HEK293 (cell line): ENCODE results near the gene SAFB.

ENCODE experiments used
- CTCF ChIA-PET: fragments of 350-600 bp; formaldehyde crosslinking; extraction: SDS; loops from one replicate; lab custom pipeline; 2021; ENCODE audit warnings: antibody characterized with exemption; lab: Yijun Ruan, JAX
- POLR2A ChIA-PET: fragments of 300-600 bp; formaldehyde crosslinking; extraction: SDS; loops from one replicate; lab custom pipeline; 2020; ENCODE audit warnings: antibody characterized with exemption, inconsistent platforms; lab: Yijun Ruan, JAX
- H3K27ac ChIP-seq: fragments of 200-500 bp; sonication (Bioruptor generic); 2 replicates; pipeline ENCODE4 v1.5.1; 2014; ENCODE audit warnings: low read depth, low read length, control low read depth, inconsistent platforms; ENCODE audit errors: extremely low read depth
- H3K36me3 ChIP-seq, 2 experiments: fragments of 200-500 bp in 1 of 2; sonication (Bioruptor generic) in 1 of 2; 1 replicate in 1 of 2; 2 replicates in 1 of 2; pipeline ENCODE4 v1.5.1; 2014 to 2017; ENCODE audit warnings: inconsistent platforms in 2 of 2, low read length in 2 of 2; ENCODE audit not compliant: control insufficient read depth in 2 of 2, insufficient read depth in 1 of 2
- H3K4me1 ChIP-seq: fragments of 200-500 bp; sonication (Bioruptor generic); 2 replicates; pipeline ENCODE4 v1.5.1; 2014; ENCODE audit warnings: mild to moderate bottlenecking, low read length, inconsistent platforms; ENCODE audit not compliant: control insufficient read depth, insufficient read depth
- H3K4me3 ChIP-seq: 2 replicates; pipeline ENCODE4 v1.5.1; 2011; ENCODE audit warnings: low read depth, mild to moderate bottlenecking, control low read depth, low read length, moderate library complexity
- H3K9me3 ChIP-seq: fragments of 200-500 bp; sonication (Bioruptor generic); 2 replicates; pipeline ENCODE4 v1.5.1; 2014; ENCODE audit warnings: low read depth, low read length, inconsistent platforms; ENCODE audit not compliant: control insufficient read depth, insufficient read depth
- BCL11B ChIP-seq: fragments of 450-650 bp; formaldehyde crosslinking; IDR thresholded peaks from 2 replicates; pipeline ENCODE4 v1.5.1; 2016; ENCODE audit warnings: low read depth, missing biosample characterization, missing genetic modification characterization
- MEIS1 ChIP-seq: sonication (generic); formaldehyde crosslinking; IDR thresholded peaks from 2 replicates; pipeline ENCODE4 v1.8.1; 2022; ENCODE audit warnings: missing genetic modification reagents, mild to moderate bottlenecking, borderline replicate concordance
- WT1 ChIP-seq: fragments of 450-650 bp; formaldehyde crosslinking; IDR thresholded peaks from 2 replicates; pipeline ENCODE4 v1.5.1; 2016; ENCODE audit warnings: missing biosample characterization, missing genetic modification characterization
- YY1 ChIP-seq: fragments of 450-650 bp; formaldehyde crosslinking; IDR thresholded peaks from 2 replicates; pipeline ENCODE4 v1.5.1; 2018; ENCODE audit warnings: missing biosample characterization, missing genetic modification characterization
- ZBTB1 ChIP-seq: fragments of 450-650 bp; formaldehyde crosslinking; IDR thresholded peaks from 2 replicates; pipeline ENCODE4 v1.5.1; 2016; ENCODE audit warnings: missing biosample characterization, missing genetic modification characterization
- ZBTB8A ChIP-seq: fragments of 450-650 bp; formaldehyde crosslinking; IDR thresholded peaks from 2 replicates; pipeline ENCODE4 v1.5.1; 2016; ENCODE audit warnings: missing biosample characterization, missing genetic modification characterization
- ZNF10 ChIP-seq: fragments of 450-650 bp; formaldehyde crosslinking; IDR thresholded peaks from 2 replicates; pipeline ENCODE4 v1.5.1; 2017; ENCODE audit warnings: missing biosample characterization, missing genetic modification characterization
- ZNF146 ChIP-seq: fragments of 450-650 bp; formaldehyde crosslinking; IDR thresholded peaks from 2 replicates; pipeline ENCODE4 v1.5.1; 2016; ENCODE audit warnings: missing biosample characterization, missing genetic modification characterization
- ZNF169 ChIP-seq: fragments of 450-650 bp; formaldehyde crosslinking; IDR thresholded peaks from 2 replicates; pipeline ENCODE4 v1.5.1; 2016; ENCODE audit warnings: missing biosample characterization, missing genetic modification characterization
- ZNF2 ChIP-seq: fragments of 450-650 bp; formaldehyde crosslinking; IDR thresholded peaks from 2 replicates; pipeline ENCODE4 v1.5.1; 2016; ENCODE audit warnings: missing biosample characterization, missing genetic modification characterization
- ZNF214 ChIP-seq: fragments of 450-650 bp; formaldehyde crosslinking; IDR thresholded peaks from 2 replicates; pipeline ENCODE4 v1.5.1; 2017; ENCODE audit warnings: missing biosample characterization, mild to moderate bottlenecking, missing genetic modification characterization, borderline replicate concordance
- ZNF24 ChIP-seq: fragments of 450-650 bp; formaldehyde crosslinking; IDR thresholded peaks from 2 replicates; pipeline ENCODE4 v1.5.1; 2016; ENCODE audit warnings: missing biosample characterization, missing genetic modification characterization
- ZNF292 ChIP-seq: fragments of 450-650 bp; formaldehyde crosslinking; IDR thresholded peaks from 2 replicates; pipeline ENCODE4 v1.5.1; 2016; ENCODE audit warnings: low read depth, missing biosample characterization, missing genetic modification characterization, borderline replicate concordance
- ZNF311 ChIP-seq: fragments of 450-650 bp; formaldehyde crosslinking; IDR thresholded peaks from 2 replicates; pipeline ENCODE4 v1.5.1; 2017; ENCODE audit warnings: missing biosample characterization, missing genetic modification characterization, borderline replicate concordance
- ZNF341 ChIP-seq: fragments of 450-650 bp; formaldehyde crosslinking; IDR thresholded peaks from 2 replicates; pipeline ENCODE4; 2016; ENCODE audit warnings: low read depth, missing biosample characterization, missing genetic modification characterization
- ZNF350 ChIP-seq: fragments of 450-650 bp; formaldehyde crosslinking; IDR thresholded peaks from 2 replicates; pipeline ENCODE4 v1.5.0; 2017; ENCODE audit warnings: missing biosample characterization, mild to moderate bottlenecking, missing genetic modification characterization
- ZNF354C ChIP-seq: fragments of 450-650 bp; formaldehyde crosslinking; IDR thresholded peaks from 2 replicates; pipeline ENCODE4 v1.5.1; 2016; ENCODE audit warnings: missing biosample characterization, missing genetic modification characterization, low read depth, borderline replicate concordance
- ZNF416 ChIP-seq: fragments of 450-650 bp; formaldehyde crosslinking; IDR thresholded peaks from 2 replicates; pipeline ENCODE4 v1.5.1; 2016; ENCODE audit warnings: missing biosample characterization, missing genetic modification characterization
- ZNF48 ChIP-seq: fragments of 450-650 bp; formaldehyde crosslinking; IDR thresholded peaks from 2 replicates; pipeline ENCODE4 v1.5.1; 2016; ENCODE audit warnings: missing biosample characterization, missing genetic modification characterization
- ZNF501 ChIP-seq: fragments of 450-650 bp; formaldehyde crosslinking; IDR thresholded peaks from 2 replicates; pipeline ENCODE4 v1.5.1; 2016; ENCODE audit warnings: missing biosample characterization, missing genetic modification characterization
- ZNF571 ChIP-seq: fragments of 450-650 bp; formaldehyde crosslinking; IDR thresholded peaks from 2 replicates; pipeline ENCODE4 v1.5.0; 2017; ENCODE audit warnings: missing biosample characterization, missing genetic modification characterization
- ZNF600 ChIP-seq: fragments of 450-650 bp; formaldehyde crosslinking; IDR thresholded peaks from 2 replicates; pipeline ENCODE4 v1.5.1; 2016; ENCODE audit warnings: missing biosample characterization, missing genetic modification characterization
- ZNF792 ChIP-seq: fragments of 450-650 bp; formaldehyde crosslinking; IDR thresholded peaks from 2 replicates; pipeline ENCODE4 v1.5.1; 2016; ENCODE audit warnings: missing biosample characterization, missing genetic modification characterization
- ZNF843 ChIP-seq: fragments of 450-650 bp; formaldehyde crosslinking; IDR thresholded peaks from 2 replicates; pipeline ENCODE4 v1.5.1; 2016; ENCODE audit warnings: missing biosample characterization, missing genetic modification characterization
- TF ChIP-seq, protein P1 (sequence below): fragments of 450-650 bp; formaldehyde crosslinking; IDR thresholded peaks from 2 replicates; pipeline ENCODE4 v1.5.1; 2016; ENCODE audit warnings: missing biosample characterization, missing genetic modification characterization
- TF ChIP-seq, protein P2 (sequence below): fragments of 450-650 bp; formaldehyde crosslinking; IDR thresholded peaks from 2 replicates; pipeline ENCODE4 v1.5.1; 2016; ENCODE audit warnings: missing biosample characterization, missing genetic modification characterization
- TF ChIP-seq, protein P3 (sequence below): fragments of 450-650 bp; formaldehyde crosslinking; IDR thresholded peaks from 2 replicates; pipeline ENCODE4 v1.5.1; 2016; ENCODE audit warnings: missing biosample characterization, missing genetic modification characterization
- TF ChIP-seq, protein P4 (sequence below): fragments of 450-650 bp; formaldehyde crosslinking; IDR thresholded peaks from 2 replicates; pipeline ENCODE4 v1.5.1; 2016; ENCODE audit warnings: missing biosample characterization, missing genetic modification characterization

The SAFB gene

DNA sequence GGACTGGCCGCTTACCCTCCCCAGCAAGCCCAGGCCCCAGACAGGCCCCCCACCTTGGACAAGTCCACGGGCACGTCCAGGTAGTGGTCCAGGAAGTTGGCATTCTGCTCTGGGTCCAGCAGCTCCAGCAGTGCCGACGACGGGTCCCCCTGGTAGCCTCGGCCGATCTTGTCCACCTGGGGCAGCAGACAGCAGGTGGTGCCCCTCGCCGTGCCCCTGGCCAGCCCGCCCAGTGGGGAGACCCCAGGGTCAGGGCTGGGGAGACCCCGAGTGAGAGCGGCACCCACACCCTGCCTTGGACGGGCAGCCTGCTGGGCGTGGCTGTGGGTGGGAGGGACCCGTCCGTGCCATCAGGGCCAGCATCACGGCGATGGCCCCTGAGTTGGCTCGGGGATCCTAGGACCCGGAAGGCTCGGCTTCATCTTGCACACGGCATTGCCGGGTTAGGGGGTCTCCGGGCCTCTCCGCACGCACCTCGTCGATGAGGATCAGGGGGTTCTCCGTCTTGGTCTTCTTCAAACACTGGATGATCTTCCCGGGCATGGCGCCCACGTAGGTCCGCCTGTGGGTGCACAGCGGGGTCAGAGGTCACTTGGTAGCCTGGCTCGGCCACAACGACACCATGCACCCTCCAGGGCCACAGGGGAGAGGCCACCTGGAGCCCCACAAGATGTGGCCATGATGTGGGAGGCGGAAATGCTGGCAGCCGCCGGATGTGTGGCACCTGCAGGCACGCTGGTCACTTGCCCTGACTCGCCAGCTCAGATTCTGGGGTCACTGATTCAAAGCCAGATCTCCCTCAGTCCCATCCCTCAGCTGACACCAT is 73.5 kb downstream of the SAFB start (continued):
- TF ChIP-seq ZNF341 (0 out of 2 replicates have a peak, but pooled peaks have one; percentile 4), WT1 (no peak)

DNA sequence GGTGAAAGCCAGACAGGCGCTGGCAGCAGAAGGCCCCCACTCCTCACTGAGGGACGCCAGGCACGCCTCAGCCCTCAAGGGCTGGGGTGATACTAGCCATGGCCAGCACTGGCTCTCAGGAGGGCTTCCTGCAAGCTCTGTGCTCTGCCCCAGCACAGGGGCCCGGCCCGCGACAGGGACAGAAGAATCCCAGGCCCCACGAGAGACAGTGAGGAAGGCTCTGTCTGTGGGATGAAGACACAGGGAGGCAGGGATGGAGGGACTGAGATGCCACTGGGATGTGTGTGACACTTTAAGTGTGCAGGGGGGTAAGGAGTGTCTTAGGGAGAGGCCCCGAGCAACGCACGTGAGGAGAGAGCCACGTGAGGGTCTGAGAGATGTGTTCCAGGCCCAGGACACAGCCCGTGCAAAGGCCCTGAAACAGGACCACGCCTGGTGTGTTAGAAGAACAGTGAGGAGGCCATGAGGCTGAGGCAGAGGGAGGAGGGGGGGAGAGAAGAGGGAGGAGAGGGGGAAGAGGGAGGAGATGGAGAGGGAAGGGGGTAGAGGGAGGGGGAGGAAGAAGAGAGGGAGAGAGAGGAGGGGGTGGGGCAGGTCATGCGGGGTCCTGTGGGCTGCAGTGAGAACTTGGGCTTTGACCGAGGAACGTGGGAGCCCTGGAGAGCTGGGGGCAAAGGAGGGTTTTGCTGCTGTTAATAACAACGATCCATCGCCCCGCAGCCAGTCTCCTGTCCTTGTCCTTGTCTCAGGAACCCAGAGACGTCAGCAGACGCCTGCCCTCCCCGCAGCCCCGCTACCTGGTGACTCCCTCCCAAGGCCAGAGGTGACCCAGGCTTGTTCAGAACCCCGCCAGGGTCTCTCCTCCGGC is 74.4 kb downstream of the SAFB start:
- H3K36me3 ChIP-seq, result peaks cover 17 to 74% of the 10 kb centered on the region in 2 experiments; a peak in 2 of 3 replicates
- H3K9me3 ChIP-seq, result no peaks in the 10 kb centered on the region
- CTCF ChIA-PET, result interaction anchor here (0.7 to 1.2 kb wide), 3 partner anchors 10 to 107 kb away, joined by 3 to 4 read pairs (median 4); no protein-coding TSS in a partner anchor
- peak overlapping the region; percentile 66 for H3K27ac ChIP-seq
- H3K4me1 ChIP-seq, result no peaks in the 10 kb centered on the region; the same call in 1 of the 2 replicates
- POLR2A ChIA-PET, result interaction anchor here (0.7 to 3.0 kb wide), 7 partner anchors 7 to 107 kb away, joined by 3 to 12 read pairs (median 5); partner anchors contain the start of genes CATSPERD, LONP1, NRTN and RPL36
- H3K4me3 ChIP-seq, result no peak overlapping the region
- TF ChIP-seq ZNF146 (tag by site-specific recombination) (no peak; the same call in 1 of the 2 replicates), ZNF48 (tag by site-specific recombination) (no peak), ZNF501 (tag by site-specific recombination) (no peak), ZNF792 (tag by site-specific recombination) (no peak), MEIS1 (CRISPR knock-in tag) (no peak), YY1 (tag by site-specific recombination) (no peak), ZNF416 (tag by site-specific recombination) (no peak), ZNF169 (tag by site-specific recombination) (no peak), BCL11B (tag by site-specific recombination) (peak; percentile 63; the same call in 1 of the 2 replicates), ZNF311 (tag by site-specific recombination) (no peak), ZNF214 (tag by site-specific recombination) (no peak), ZNF2 (tag by site-specific recombination) (peak; percentile 51; the same call in 1 of the 2 replicates), ZBTB1 (tag by site-specific recombination) (no peak), ZBTB8A (tag by site-specific recombination) (peak; percentile 29; the same call in 1 of the 2 replicates), ZNF354C (tag by site-specific recombination) (no peak), ZNF843 (tag by site-specific recombination) (peak; percentile 59; the same call in 1 of the 2 replicates), ZNF10 (tag by site-specific recombination) (peak; percentile 5; the same call in 1 of the 2 replicates), ZNF24 (tag by site-specific recombination) (peak; percentile 62; the same call in 1 of the 2 replicates), ZNF571 (tag by site-specific recombination) (no peak), ZNF292 (tag by site-specific recombination) (no peak), ZNF600 (tag by site-specific recombination) (peak; percentile 91), ZNF350 (tag by site-specific recombination) (no peak), WT1 (peak; percentile 90)
- TF ChIP-seq, protein P1, sequence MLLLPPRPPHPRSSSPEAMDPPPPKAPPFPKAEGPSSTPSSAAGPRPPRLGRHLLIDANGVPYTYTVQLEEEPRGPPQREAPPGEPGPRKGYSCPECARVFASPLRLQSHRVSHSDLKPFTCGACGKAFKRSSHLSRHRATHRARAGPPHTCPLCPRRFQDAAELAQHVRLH (tag by site-specific recombination), result peak; percentile 67; the same call in 1 of the 2 replicates
- TF ChIP-seq, protein P2, sequence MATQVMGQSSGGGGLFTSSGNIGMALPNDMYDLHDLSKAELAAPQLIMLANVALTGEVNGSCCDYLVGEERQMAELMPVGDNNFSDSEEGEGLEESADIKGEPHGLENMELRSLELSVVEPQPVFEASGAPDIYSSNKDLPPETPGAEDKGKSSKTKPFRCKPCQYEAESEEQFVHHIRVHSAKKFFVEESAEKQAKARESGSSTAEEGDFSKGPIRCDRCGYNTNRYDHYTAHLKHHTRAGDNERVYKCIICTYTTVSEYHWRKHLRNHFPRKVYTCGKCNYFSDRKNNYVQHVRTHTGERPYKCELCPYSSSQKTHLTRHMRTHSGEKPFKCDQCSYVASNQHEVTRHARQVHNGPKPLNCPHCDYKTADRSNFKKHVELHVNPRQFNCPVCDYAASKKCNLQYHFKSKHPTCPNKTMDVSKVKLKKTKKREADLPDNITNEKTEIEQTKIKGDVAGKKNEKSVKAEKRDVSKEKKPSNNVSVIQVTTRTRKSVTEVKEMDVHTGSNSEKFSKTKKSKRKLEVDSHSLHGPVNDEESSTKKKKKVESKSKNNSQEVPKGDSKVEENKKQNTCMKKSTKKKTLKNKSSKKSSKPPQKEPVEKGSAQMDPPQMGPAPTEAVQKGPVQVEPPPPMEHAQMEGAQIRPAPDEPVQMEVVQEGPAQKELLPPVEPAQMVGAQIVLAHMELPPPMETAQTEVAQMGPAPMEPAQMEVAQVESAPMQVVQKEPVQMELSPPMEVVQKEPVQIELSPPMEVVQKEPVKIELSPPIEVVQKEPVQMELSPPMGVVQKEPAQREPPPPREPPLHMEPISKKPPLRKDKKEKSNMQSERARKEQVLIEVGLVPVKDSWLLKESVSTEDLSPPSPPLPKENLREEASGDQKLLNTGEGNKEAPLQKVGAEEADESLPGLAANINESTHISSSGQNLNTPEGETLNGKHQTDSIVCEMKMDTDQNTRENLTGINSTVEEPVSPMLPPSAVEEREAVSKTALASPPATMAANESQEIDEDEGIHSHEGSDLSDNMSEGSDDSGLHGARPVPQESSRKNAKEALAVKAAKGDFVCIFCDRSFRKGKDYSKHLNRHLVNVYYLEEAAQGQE (tag by site-specific recombination), result no peak
- TF ChIP-seq, protein P3, sequence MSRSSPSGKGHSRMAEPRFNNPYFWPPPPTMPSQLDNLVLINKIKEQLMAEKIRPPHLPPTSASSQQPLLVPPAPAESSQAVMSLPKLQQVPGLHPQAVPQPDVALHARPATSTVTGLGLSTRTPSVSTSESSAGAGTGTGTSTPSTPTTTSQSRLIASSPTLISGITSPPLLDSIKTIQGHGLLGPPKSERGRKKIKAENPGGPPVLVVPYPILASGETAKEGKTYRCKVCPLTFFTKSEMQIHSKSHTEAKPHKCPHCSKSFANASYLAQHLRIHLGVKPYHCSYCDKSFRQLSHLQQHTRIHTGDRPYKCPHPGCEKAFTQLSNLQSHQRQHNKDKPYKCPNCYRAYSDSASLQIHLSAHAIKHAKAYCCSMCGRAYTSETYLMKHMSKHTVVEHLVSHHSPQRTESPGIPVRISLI (tag by site-specific recombination), result no peak
- TF ChIP-seq, protein P4, sequence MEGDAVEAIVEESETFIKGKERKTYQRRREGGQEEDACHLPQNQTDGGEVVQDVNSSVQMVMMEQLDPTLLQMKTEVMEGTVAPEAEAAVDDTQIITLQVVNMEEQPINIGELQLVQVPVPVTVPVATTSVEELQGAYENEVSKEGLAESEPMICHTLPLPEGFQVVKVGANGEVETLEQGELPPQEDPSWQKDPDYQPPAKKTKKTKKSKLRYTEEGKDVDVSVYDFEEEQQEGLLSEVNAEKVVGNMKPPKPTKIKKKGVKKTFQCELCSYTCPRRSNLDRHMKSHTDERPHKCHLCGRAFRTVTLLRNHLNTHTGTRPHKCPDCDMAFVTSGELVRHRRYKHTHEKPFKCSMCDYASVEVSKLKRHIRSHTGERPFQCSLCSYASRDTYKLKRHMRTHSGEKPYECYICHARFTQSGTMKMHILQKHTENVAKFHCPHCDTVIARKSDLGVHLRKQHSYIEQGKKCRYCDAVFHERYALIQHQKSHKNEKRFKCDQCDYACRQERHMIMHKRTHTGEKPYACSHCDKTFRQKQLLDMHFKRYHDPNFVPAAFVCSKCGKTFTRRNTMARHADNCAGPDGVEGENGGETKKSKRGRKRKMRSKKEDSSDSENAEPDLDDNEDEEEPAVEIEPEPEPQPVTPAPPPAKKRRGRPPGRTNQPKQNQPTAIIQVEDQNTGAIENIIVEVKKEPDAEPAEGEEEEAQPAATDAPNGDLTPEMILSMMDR, result no peak
